Measurements from ENCODE around the gene LENEP.

The LENEP gene

DNA sequence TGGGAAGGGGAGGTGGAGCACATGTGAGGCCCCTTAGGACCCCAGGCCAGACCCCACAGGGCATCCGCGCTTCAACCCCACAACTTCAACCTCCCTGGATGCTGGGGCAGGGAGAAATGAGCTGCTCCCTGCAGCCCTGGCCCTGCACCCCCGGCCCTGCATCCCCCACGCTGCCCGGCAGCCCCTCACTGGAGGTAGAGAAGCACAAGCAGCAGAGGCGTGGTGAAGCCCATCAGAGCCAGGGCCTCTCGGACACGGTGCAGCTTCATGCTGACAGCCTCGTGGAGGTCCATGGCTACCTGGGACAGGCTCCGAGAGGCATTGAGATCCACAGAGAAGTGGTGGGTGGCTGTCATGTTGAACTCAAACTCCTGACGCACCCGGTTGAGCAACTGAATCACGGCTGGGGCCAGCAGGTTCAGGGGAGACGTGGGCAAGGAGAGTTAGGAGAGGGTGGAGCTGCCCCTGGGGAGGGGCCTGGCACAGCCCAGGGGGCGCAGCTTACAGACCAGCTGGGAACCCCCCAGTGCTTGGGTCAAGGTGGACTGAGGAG lies 36.9 kb downstream of the LENEP start:
- no peak for DNase-seq

DNA sequence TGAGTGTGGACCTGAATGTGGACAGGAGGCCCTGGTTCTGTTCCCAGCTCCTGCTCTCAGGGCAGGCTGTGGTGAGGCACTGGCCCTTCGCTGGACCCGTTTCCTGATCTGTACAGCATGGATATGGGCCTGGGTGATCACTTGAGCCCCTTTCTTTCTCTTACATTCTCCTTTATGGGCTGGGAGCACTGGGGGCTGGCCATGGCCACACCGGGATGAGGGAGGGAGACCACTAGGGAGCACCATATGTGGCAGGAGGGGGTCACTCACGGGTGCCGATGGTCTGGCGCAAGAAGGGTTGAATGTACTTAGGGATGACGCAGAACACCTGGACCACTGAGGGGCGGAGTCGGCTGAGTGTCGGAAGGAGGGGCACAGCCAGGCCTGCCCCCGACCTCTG lies 37.5 kb downstream of the LENEP start:
- DNase-seq, result no peak

DNA sequence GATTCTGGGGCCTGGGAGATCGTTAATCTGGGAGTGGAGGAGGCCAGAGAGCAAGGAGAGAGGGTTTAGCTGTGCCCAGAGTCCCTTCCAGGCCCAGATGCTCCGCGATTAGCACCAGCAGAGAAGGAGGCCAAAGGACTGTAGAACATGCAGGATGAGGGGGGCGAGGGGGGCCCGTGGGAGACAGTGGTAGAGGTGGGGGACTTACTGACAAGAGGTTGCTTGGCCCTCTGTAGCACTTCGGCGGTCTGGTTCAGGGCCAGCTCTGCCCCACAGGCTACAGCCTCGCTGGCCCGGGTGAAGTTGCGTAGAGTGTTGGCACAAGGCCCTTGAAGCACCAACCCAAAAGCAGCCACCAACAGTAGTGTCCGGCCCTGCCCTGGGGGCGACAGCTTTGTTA lies 39.5 kb downstream of the LENEP start:
- no peak for DNase-seq

DNA sequence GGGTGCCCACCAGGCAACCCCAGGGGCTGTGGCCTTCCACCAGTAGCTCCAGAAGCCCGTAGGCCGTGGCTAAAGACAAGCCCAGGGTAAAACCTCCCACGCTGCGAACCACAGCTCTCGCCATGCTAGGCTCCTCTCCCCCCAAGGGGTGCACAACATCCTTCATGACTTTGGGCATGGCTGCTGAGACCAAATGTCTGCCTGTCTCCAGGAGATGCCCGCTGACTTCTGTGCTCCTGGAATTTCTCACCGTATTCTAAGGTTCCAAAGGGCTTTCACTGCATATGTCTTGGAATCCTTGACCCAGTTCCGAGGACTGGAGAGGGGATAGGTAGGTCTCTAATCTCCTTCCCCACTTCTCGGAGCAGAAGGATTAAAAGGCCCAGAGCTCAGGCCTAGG lies 40.1 kb downstream of the LENEP start, which contains the start of the genes DCST1 and DCST2:
TSS of gene DCST1 (plus strand) at position 301 of the 400 bp plus-strand sequence. CDS start 213 bp downstream, outside the sequence.
TSS of gene DCST2 (minus strand) at position 258 of the 400 bp plus-strand sequence. CDS start at position 178, 80 bp downstream.
- DNase-seq, result no peak

DNA sequence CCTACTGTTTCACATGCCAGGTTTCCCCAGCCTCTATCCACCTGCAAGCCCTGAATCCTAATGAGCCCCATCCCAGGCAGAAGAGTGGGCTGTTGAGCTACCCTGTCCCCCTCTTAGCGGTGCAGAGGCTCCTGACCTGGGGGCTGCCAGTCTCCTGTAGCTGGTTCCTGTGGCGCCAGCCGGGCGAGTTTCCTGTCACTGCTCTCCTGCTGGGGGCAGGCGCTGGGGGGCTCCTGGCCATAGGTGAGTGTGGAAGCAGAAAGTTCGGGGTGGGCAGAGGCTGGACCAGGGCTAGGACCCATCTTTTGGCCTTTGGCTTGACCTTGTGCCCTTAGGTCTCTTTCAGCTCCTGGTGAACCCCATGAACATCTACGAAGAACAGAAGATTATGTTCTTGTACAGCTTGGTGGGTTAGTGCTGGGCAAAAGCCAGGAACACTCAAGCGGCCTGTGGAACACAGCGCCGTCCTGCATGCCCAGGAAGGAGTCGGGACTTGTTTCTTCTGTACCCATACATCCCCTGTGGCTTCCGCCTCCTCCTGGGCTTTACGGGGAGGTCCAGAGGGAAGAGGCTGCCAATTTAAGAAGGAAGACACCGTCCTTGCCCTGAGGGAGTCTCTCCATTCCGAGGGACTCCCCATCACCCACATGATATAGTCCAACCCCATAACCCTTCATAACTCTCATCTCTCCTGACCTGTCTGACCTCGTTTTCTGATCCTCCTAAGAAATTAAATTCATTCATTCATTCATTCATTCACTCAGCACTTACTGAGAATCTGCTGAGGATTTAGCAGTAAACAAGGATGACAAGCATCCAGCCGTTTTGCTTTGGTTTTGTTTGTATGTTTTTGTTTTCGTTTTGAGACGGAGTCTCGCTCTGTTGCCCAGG lies 41.2 kb downstream of the LENEP start:
- DNase-seq, result no peak

- no peak for DNase-seq
These were observed 42.5 kb downstream of the LENEP start for GRCh38 chr1:155035936-155036335.

GRCh38 chr1:155037043-155037442 lies 43.7 kb downstream of the LENEP start:
- DNase-seq, result no peak

- DNase-seq, result no peak
These were observed 44.6 kb downstream of the LENEP start for GRCh38 chr1:155037851-155038441.

DNA sequence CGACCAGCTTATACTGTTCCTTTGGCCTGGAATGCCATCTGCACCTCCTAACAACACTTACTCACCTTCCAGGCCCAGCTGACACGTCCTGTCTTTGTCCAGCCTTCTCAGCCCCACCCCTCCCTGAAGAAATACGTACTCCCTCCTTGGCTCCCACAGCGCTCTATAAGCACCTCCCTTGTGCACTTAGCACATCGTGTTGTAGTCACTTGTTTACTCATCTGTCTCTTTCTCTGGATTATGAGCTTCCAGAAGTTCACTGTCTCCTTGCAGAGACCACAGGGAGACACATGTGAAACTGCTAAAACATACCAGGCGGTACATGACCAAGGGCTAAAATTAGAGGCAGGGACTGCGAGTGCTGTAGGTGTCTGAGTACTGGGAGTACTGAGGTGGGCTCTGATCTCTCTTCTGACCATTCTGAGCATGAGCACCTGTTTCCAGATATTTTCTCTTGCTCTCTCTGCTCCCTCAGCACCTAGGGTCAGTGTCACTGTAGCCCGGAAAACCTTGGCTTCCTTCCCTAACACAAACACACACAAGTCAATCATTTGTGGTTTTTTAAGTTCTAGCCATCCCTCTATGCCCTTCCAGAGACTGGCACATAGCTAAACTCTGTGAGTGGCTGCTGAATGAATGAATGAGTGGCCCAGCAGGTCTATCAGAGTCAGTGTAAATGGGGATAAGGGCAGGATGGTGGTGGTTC lies 45.4 kb downstream of the LENEP start:
- DNase-seq, result no peak

- no peak for DNase-seq
These were observed 45.9 kb downstream of the LENEP start for GRCh38 chr1:155039308-155039669.

- DNase-seq, result no peak
These were observed 47.1 kb downstream of the LENEP start for GRCh38 chr1:155040358-155041093.

DNA sequence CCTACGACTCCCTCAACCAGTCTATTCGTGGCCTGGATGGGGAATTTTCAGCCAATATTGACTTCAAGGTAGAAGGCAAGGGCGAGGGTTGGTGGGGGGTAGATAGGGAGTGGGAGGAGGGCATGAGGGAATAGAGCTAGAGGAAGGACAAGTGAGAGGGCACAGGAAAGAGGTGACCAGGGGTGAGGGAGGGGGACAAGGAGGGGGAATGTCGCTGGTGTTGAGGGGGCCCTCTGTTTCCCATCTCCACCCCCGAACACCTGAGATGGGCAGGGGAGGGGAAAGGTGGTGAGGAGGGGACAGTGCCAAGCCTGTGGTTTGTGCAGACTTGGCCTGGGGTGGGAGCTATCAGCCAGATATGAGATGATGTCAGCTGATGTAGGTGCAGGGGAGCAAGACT lies 49.4 kb downstream of the LENEP start:
- DNase-seq, result no peak

- no peak for DNase-seq
These were observed 49.9 kb downstream of the LENEP start for GRCh38 chr1:155043301-155043702.

- DNase-seq, result no peak
These were observed 50.4 kb downstream of the LENEP start for GRCh38 chr1:155043793-155044192.

Measured in fibroblast of skin of back (primary cell).